Stimulated activated CD4-positive, alpha-beta T cell treated with anti-CD3 and anti-CD28 coated beads, Interleukin-12 subunit alpha, Interleukin-12 subunit beta, amount 100 ng/mL, for 4 hours (primary cell): ENCODE results near the gene PLD6.
A peak's percentile ranks its signal among the peaks of the same experiment; 100 is the strongest.

ENCODE experiments used
- DNase-seq: peaks from one replicate; pipeline ENCODE4 v3.0.0-alpha.2; 2020

PLD6 gene

GRCh38 chr17:17226451-17227265, 20.5 kb upstream of the PLD6 start:
- no peak for DNase-seq

GRCh38 chr17:17225901-17226300, 19.8 kb upstream of the PLD6 start:
- no peak for DNase-seq

DNA sequence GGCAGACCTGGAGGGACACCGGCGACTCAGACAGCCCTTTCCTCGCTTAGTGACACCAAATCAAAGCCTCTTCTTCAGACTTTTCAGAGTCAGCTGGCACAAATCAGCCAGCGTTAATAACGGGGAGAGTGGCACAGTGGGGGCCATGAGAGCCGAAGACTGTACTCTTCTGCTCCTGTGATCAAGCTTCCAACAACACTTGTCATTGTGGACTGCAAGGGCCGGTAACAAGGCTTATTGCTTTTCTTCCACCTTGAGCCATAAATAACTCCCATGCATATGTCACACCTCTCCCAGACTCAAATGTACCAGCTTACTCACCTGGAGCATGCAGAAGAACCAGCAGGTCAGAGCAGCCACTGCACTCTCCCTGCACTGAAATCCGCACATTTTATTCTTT, 18.0 kb upstream of the PLD6 start:
- no peak for DNase-seq

DNA sequence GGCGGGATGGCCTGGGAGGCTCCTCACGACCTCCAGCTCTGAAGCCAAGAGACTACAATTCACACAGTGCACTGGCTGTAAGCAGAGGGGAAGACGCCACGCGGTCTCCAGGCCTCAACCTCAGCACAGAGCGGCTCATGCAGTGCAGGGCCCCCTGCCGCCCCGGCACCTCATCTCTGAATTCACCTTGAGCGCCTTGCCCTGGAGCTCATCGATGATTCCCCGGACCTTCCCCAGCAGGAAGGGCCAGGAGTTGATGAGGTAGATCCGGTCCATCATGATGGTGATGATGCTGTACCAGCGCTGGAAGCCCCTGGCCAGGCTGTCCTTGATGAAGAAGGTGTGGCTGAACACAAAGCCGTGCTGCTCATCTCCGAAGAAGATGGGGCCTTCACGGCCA, 17.6 kb upstream of the PLD6 start:
- DNase-seq = no peak

DNA sequence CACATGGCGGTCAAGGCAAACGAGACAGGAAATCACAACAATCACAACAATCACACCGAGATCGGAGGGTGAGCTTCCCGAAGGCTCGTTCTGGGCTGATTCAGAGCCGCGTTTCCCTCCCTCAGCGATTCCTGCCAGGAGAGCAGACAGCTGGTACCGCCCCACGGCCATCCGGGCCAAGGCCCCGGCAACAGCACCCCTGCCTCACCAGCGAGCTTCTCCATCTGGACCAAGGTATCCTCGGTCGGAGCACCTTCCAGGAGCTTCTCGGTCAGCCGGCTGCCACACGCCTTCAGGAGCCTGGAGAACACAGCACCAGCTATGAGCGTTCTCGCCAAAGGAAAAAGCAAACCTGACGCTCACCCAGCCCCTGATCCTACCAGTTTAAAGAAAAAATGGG, 15.2 kb upstream of the PLD6 start:
- DNase-seq = no peak

DNA sequence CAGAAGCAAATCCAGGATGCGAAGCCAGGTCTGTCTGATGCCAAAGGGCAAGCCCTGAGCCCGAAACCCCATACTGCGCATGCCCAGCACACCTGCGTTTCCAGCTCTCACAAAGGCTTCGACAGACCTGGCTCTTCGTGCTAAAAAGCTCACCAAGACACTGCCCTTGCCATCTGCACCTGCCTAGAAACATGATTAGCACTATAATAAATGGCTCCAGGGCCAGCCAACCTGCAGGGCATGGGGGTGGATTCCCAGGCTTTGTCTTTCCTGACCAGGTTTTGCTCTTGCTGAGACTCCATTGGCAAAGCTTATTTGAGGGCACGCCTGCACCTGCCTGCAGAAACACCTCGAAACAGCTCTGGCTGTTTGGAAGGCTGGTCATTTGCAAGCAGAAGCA, 14.4 kb upstream of the PLD6 start:
- DNase-seq = no peak

DNA sequence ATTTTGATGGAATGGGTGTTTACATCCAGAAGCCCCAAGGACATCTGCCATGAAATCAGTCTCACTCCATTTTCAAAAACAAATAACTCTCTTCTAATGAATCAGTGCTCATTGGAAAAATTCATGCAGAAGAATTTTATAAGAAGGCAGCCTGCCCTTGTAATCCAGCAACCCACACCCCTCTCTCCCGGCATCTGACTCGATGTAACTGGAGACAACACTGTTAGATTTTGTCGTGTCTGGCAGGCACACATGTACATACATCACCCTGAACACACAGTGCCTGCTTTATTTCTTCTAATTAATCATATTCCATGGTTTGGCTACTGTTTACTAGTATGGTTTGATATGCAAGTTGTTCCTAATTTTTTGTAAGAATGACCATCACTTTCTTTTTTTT, 11.9 kb upstream of the PLD6 start:
- no peak for DNase-seq

DNA sequence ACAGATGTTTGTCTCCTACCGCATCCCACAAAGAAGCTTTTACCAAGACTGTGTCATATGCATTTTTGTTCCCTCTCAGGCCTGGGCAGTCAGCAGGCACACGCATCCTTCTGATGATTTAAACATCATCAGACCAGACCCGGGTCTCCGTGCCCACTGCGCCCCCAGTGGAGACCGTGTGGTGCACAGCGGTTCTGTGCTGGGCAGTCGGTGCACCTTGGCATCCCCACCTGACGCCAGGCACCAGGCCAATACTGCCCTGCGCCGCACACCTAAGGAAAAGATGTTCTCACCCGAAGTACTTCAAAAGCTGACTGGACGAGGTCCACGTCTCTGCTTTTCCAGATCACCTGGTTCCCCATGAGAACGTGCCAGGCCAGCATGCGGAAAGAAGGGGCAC, 10.6 kb upstream of the PLD6 start:
- DNase-seq = no peak

GRCh38 chr17:17216236-17216635, 10.1 kb upstream of the PLD6 start:
- no peak for DNase-seq

- no peak for DNase-seq
These were observed 9.4 kb upstream of the PLD6 start for GRCh38 chr17:17215575-17215974.

DNA sequence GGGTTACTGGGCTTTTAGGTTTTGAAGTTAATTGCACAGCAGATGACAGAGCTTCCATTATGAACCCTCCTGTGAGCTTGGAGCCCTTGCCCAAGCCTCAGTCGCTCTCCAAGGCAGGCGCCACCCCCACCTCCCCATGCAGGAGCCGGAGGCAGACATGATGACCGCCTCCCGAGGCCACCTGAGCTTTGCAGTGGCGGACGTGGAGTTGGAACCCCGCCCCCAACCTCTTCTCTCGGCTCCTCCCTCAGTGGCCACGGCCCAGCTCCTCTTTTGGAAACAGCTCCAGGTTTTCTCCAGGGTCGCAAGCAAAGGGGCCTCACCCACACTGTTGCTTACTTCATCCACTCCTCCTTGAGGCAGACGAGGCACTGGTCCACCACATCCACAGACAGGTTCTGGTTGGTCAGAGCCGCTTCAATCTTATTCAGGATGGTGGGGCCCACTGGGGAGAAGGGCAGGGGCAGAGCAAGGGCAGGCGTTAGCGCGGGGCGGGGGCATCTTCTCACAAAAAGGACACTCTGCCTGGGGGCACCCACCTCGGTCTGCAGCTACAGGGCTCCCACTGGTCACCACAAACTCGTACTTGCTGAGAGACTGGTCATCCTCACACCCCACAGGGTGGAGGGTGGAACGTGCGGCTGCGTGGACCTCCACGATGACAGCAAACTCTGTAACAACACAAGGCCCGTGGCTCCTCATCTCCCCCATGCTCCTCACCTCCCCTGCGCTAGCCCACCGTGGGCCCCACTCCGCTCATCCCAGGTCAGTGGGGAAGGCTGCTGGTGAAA, 8.7 kb upstream of the PLD6 start:
- DNase-seq = no peak

DNA sequence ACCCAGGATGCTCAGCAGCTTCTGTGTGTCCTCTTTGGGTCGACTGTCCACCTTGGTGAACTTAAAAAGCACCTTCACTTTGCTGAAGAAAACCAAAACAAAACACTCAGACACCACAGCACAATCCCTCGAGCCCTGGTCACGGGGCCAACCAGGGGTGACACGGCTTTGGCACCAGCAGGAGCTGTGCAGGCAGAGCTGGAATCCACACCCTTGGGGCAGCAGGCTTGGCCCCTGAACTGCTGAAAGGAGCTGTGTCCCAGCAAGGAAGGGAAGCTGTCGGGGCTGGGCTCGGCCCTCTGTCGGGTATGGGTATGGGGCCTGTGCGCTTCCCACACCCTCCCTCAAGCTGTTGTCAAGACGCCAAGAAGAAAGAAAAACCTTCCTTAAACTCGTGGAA, 7.6 kb upstream of the PLD6 start:
- DNase-seq = no peak

DNA sequence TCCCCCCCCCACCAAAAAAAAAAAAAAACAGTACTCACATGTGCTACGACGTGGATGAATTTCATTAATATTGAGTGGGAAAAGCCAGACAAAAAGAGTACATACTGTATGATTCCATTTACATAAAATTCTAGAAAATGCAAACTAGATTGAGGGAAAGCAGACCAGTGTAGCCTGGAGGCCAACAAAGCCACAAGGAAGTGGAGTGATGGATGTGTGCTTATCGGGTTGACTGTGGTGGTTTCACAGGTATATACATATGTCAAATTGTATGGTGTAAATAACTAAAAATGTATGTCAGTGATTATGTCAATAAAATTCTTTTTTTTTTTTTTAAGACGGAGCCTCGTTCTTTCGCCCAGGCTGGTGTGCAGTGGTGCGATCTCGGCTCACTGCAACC, 1.9 kb upstream of the PLD6 start:
- DNase-seq = no peak

DNA sequence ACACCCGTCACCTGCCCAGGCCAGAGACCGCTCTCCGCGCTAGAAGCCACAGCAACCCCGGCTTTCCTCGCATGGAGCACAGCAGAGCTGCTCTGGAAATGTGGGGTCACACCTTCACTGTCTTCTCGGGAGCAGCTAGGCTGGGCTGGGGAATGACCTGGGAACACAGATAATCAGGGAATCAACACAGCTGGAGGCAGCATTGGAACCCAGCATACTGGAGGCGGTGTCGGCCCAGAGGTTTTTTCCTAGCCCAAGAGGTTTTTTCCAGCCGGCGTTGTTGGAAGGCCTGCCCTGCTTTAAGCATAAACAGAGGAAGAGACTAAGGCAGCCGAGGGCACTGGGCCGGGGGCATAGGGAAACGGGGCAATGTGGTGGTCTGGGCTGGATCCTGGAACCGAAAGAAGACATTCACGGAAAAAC, 791 bp upstream of the PLD6 start:
- DNase-seq = no peak

GRCh38 chr17:17205368-17206123, 587 bp downstream of the PLD6 start:
- peak; percentile 58 for DNase-seq

- no peak for DNase-seq
These were observed 1.4 kb downstream of the PLD6 start for GRCh38 chr17:17204635-17205231.

- DNase-seq = no peak
These were observed 2.0 kb downstream of the PLD6 start for GRCh38 chr17:17204041-17204591.

DNA sequence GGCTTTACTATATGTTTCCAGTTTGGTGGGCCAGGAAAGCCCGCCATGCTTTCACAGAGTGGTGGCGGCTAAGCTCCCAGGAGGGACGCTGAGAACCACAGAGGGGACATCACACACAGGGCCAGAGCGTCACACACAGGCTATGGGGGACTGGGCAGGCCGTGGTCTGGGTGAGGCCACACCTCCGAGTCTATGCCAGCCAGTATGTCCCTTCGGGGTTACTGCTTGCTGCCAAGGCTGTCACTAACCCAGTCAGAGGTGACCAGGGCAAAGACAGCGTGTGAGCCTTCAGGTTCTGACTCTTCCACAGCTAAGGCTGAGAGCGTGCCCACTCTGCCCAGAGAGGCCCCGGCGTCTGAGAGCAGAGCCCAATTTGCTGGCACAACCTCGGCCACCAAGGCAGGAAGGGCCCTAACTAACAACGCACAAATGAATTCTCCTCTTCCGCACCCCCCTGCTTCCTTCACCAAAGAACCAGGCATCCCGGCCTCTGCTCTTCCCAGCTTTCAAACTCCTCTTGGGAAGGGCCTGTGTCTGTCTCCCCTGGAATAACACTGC, 2.9 kb downstream of the PLD6 start:
- DNase-seq = no peak

DNA sequence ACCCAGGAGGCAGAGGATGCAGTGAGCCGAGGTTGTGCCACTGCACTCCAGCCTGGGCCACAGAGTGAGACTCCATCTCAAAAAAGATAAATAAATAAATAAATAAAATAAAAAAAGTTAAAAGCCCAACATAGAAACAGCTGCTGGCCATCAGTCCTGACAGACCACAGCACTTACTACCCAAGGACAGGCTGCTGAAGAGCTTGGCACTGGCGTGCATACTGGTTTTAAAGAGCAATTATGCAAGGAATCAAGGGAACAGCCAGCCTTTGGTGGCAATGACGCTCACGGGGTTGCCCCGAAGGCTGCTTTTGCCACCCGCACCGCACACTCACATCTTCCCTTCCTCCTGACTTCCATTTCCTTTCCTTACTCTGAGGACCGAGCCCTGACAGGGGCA, 4.2 kb downstream of the PLD6 start:
- no peak for DNase-seq

- DNase-seq = no peak
These were observed 4.9 kb downstream of the PLD6 start for GRCh38 chr17:17201271-17201670.

DNA sequence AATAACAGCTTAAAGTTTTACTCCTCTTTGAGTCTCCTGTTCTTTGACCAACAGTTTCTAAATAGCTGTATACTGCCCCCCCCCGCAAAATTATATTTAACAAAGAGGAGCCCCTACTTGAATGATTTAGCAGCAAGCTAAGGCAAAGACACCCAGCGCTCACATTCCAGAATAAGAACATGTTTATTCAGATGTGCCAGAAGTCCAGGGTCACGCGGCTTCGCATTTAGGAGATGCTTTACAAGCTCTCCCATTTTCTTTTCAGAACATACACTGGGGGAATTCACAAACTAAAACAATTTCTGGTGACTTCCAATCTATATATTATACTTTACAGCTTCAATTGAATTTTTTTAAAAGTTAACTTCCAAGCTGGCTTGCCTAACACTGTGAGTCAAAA, 5.3 kb downstream of the PLD6 start:
- no peak for DNase-seq

- DNase-seq = no peak
These were observed 5.8 kb downstream of the PLD6 start for GRCh38 chr17:17200311-17200710.

- DNase-seq = no peak
These were observed 7.9 kb downstream of the PLD6 start for GRCh38 chr17:17198281-17198680.
